Measurements from ENCODE around the gene RSU1.

- no peak for TF ChIP-seq CTCF (IDR thresholded peaks at IDR 0.05)
- TF ChIP-seq POLR2A (IDR thresholded peaks at IDR 0.05), result no peak
These were observed 89.6 kb downstream of the RSU1 start for GRCh38 chr10:16727666-16728065.

Measured in tibial nerve (tissue), 3 donors.